OCI-LY3 (cell line): ENCODE measurements around the gene CITED4.

Experiments used
- H2AFZ ChIP-seq: fragments of 200-600, 300-600 bp; shearing (Covaris generic); 2 replicates; pipeline ENCODE4 v1.6.0; 2014; ENCODE audit warnings: antibody characterized with exemption, low read depth, low read length
- H3K27ac ChIP-seq: fragments of 200-600, 300-600 bp; sonication (generic); 2 replicates; pipeline ENCODE4 v1.5.1; 2014; ENCODE audit warnings: mild to moderate bottlenecking, low read length, moderate library complexity, mixed read lengths
- H3K27me3 ChIP-seq: fragments of 200-600, 300-600 bp; sonication (generic); 2 replicates; pipeline ENCODE4 v1.6.1; 2014; ENCODE audit warnings: low read depth, low read length, mixed read lengths
- H3K36me3 ChIP-seq: fragments of 200-600, 300-600 bp; sonication (generic); replicated peaks from 2 replicates; pipeline ENCODE3; 2014; ENCODE audit warnings: low read depth, low read length, mixed read lengths
- H3K4me1 ChIP-seq: fragments of 300-600, 200-600 bp; sonication (generic); 2 replicates; pipeline ENCODE4 v1.6.1; 2014; ENCODE audit warnings: low read length, mixed read lengths
- H3K4me2 ChIP-seq: fragments of 200-600, 300-600 bp; sonication (generic); 2 replicates; pipeline ENCODE4 v1.6.1; 2014; ENCODE audit warnings: low read length, mixed read lengths
- H3K4me3 ChIP-seq: fragments of 300-600, 200-600 bp; sonication (generic); 2 replicates; pipeline ENCODE4 v1.5.1; 2014; ENCODE audit warnings: antibody characterized with exemption, mild to moderate bottlenecking, low read length, moderate library complexity
- H3K79me2 ChIP-seq: fragments of 300-600, 200-600 bp; shearing (Covaris generic); 2 replicates; pipeline ENCODE4 v1.6.1; 2014; ENCODE audit warnings: mild to moderate bottlenecking, low read length, mixed read lengths
- H3K9ac ChIP-seq: fragments of 300-600, 200-600 bp; shearing (Covaris generic); 2 replicates; pipeline ENCODE4 v1.6.0; 2014; ENCODE audit warnings: mild to moderate bottlenecking, low read length, moderate library complexity
- H3K9me3 ChIP-seq: fragments of 200-600, 300-600 bp; shearing (Covaris generic); 2 replicates; pipeline ENCODE4 v1.6.1; 2014; ENCODE audit warnings: low read length, mixed read lengths; ENCODE audit not compliant: insufficient read depth
- H4K20me1 ChIP-seq: fragments of 200-600, 300-600 bp; sonication (generic); 2 replicates; pipeline ENCODE4 v1.6.1; 2016; ENCODE audit warnings: low read length, mixed read lengths; ENCODE audit not compliant: insufficient read depth
- EZH2phosphoT487 ChIP-seq: fragments of 200-600 bp; shearing (Covaris generic); IDR thresholded peaks from 2 replicates; pipeline ENCODE4 v1.6.1; 2018; ENCODE audit warnings: antibody characterized with exemption, mixed run types, low read depth
- TF ChIP-seq, protein P1 (sequence below): fragments of 200-600, 300-600 bp; sonication (generic); IDR thresholded peaks from 2 replicates; pipeline ENCODE4 v1.5.1; 2014; ENCODE audit warnings: antibody characterized with exemption, low read length, low read depth

The CITED4 gene

DNA sequence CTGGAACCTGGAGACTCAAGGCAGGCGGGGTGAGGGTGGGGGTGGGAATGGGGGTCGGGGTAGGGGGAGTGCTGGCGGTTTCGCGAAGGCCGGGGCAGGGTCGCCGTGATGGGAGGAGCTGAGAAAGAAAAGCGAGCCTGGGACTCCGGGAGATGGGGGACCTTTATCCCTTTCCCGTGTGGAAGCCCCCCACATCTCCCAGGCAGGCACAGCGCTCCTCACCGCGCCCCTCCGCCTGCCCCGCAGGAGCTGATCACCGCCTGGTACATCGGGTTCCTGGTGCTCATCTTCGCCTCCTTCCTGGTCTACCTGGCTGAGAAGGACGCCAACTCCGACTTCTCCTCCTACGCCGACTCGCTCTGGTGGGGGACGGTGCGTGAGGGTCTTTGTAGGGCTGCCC, 43.1 kb downstream of the CITED4 start:
- TF ChIP-seq, protein P1, sequence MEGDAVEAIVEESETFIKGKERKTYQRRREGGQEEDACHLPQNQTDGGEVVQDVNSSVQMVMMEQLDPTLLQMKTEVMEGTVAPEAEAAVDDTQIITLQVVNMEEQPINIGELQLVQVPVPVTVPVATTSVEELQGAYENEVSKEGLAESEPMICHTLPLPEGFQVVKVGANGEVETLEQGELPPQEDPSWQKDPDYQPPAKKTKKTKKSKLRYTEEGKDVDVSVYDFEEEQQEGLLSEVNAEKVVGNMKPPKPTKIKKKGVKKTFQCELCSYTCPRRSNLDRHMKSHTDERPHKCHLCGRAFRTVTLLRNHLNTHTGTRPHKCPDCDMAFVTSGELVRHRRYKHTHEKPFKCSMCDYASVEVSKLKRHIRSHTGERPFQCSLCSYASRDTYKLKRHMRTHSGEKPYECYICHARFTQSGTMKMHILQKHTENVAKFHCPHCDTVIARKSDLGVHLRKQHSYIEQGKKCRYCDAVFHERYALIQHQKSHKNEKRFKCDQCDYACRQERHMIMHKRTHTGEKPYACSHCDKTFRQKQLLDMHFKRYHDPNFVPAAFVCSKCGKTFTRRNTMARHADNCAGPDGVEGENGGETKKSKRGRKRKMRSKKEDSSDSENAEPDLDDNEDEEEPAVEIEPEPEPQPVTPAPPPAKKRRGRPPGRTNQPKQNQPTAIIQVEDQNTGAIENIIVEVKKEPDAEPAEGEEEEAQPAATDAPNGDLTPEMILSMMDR, result no peak
- TF ChIP-seq EZH2phosphoT487, result no peak
- no peaks in the 10 kb centered on the region for H3K79me2 ChIP-seq
- no peak overlapping the region for H3K4me3 ChIP-seq
- no peaks in the 10 kb centered on the region for H3K36me3 ChIP-seq
- no peaks in the 10 kb centered on the region for H3K27me3 ChIP-seq
- H3K4me1 ChIP-seq, result no peaks in the 10 kb centered on the region
- no peaks in the 10 kb centered on the region for H4K20me1 ChIP-seq
- H3K9ac ChIP-seq, result no peak overlapping the region
- H3K27ac ChIP-seq, result no peak overlapping the region
- no peak overlapping the region for H2AFZ ChIP-seq
- H3K4me2 ChIP-seq, result no peak overlapping the region
- H3K9me3 ChIP-seq, result no peaks in the 10 kb centered on the region

DNA sequence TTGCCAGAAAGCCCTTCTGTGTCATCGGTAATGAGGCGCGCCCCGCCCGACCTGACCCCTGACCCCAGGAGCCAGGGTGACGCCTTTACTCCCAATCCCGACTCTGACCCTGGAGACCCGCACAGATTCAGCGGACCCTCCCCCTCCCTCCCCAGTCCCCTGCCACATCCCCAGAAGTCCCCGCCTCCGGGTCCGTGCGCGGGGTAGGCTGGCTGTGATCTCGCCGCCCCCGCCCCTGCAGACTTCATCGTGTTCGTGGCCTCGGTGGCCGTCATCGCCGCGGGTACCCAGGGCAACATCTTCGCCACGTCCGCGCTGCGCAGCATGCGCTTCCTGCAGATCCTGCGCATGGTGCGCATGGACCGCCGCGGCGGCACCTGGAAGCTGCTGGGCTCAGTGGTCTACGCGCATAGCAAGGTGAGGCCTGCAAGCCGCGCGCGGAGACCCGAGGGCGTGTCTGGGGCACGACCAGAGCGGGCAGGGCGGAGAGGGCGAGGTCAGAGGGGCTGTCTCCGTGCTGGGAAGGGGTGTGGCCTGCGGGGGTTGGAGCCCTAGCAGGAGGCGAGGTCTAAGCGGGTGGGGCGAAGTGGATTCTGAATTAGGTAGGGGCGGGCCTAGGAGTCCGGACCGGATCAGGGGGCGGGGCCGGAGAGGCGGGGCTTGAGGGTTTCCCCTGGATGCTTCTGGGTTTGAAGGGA, 43.8 kb downstream of the CITED4 start:
- no peak overlapping the region for H3K27ac ChIP-seq
- H3K79me2 ChIP-seq, result no peaks in the 10 kb centered on the region
- no peaks in the 10 kb centered on the region for H3K4me1 ChIP-seq
- no peaks in the 10 kb centered on the region for H4K20me1 ChIP-seq
- no peak overlapping the region for H2AFZ ChIP-seq
- no peaks in the 10 kb centered on the region for H3K9me3 ChIP-seq
- H3K4me2 ChIP-seq, result no peak overlapping the region
- no peak overlapping the region for H3K9ac ChIP-seq
- TF ChIP-seq EZH2phosphoT487, result no peak
- TF ChIP-seq, protein P1, result no peak
- no peak overlapping the region for H3K4me3 ChIP-seq
- H3K36me3 ChIP-seq, result no peaks in the 10 kb centered on the region
- H3K27me3 ChIP-seq, result no peaks in the 10 kb centered on the region

DNA sequence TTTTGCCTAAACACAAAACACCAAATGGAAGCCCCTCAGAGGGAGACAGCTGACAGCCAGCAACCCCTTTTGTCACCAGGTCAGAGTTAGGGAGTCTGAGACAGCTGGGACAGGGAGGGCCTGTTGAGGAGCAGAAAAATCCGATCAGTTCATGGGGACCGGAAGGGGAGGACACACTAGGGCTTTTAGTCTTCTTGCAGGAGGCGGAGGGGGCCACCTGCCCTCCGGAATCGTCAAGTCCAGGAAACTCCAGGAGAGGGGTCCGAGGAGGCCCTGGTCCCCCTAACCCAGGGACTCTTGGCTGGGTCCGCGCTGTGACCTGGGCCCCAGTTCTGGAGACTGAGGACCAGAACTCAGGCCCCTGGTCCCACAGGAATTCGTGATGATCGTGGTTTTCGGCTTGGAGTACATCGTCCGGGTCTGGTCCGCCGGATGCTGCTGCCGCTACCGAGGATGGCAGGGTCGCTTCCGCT, 44.3 kb downstream of the CITED4 start:
- Histone ChIP-seq H3K9me3 (no peaks in the 10 kb centered on the region), H3K9ac (no peak overlapping the region), H3K36me3 (no peaks in the 10 kb centered on the region), H3K4me3 (no peak overlapping the region), H3K79me2 (no peaks in the 10 kb centered on the region), H3K27me3 (no peaks in the 10 kb centered on the region), H3K4me1 (no peaks in the 10 kb centered on the region), H2AFZ (no peak overlapping the region), H3K27ac (no peak overlapping the region), H3K4me2 (no peak overlapping the region), H4K20me1 (no peaks in the 10 kb centered on the region)
- TF ChIP-seq, protein P1, result no peak
- no peak for TF ChIP-seq EZH2phosphoT487

DNA sequence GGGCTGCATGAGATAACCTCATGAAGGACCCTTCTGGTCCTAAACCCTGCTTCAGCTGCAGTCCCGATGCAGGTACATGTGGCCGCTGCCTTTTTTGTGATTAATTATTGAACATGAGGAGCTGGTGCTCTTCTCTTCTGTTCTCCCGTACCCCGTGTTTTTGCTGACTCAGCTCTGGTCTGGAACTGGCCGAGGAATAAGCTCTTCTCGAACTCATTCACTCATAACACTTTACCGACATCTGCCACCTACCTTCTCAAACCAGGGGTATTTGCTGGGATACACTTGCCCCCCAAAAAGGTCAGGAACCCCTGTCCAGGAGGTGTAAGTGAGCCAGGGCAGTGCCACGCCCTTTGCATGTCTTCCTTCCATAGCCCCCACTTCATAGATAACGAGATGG, 46.7 kb downstream of the CITED4 start:
- Histone ChIP-seq H3K4me1 (no peaks in the 10 kb centered on the region; the same call in 1 of the 2 replicates), H3K9me3 (no peaks in the 10 kb centered on the region), H3K27me3 (no peaks in the 10 kb centered on the region), H3K27ac (no peak overlapping the region), H3K9ac (no peak overlapping the region), H2AFZ (no peak overlapping the region), H3K4me3 (no peak overlapping the region), H3K4me2 (no peak overlapping the region), H3K79me2 (no peaks in the 10 kb centered on the region), H4K20me1 (no peaks in the 10 kb centered on the region), H3K36me3 (peaks cover under 1% of the 10 kb centered on the region)
- no peak for TF ChIP-seq EZH2phosphoT487
- TF ChIP-seq, protein P1, result no peak
